Mesenchymal stem cell (in vitro differentiated cells and primary cell): ENCODE results near the gene NDUFA11.
"Not testable (repeated sequence)": the region's sequence is repeated elsewhere in the genome, so short reads cannot be mapped to it uniquely, and the experiment has no call there.

Source experiments
- DNase-seq: peaks from one replicate; pipeline ENCODE4 v3.0.0-alpha.2; 2013
- H2AFZ ChIP-seq: one replicate; pipeline ENCODE4 v1.6.1; 2013; ENCODE audit warnings: low read depth, mild to moderate bottlenecking, control low read depth, inconsistent platforms, low read length, moderate library complexity
- H2AK5ac ChIP-seq: 2 replicates; pipeline ENCODE4 v1.6.1; 2013; ENCODE audit warnings: low read length, moderate library complexity, mild to moderate bottlenecking, inconsistent platforms; ENCODE audit not compliant: severe bottlenecking
- H2BK120ac ChIP-seq: one replicate; pipeline ENCODE4 v1.6.1; 2013; ENCODE audit warnings: low read depth, mild to moderate bottlenecking, inconsistent platforms, low read length, moderate library complexity
- H2BK12ac ChIP-seq, 2 experiments: one replicate each; pipeline ENCODE4 v1.6.1; 2013; ENCODE audit warnings: inconsistent platforms in 2 of 2, low read length in 2 of 2, mild to moderate bottlenecking in 2 of 2, moderate library complexity in 2 of 2, control low read depth in 1 of 2
- H2BK15ac ChIP-seq: one replicate; pipeline ENCODE4 v1.6.1; 2013; ENCODE audit warnings: mild to moderate bottlenecking, low read depth, inconsistent platforms; ENCODE audit not compliant: poor library complexity, severe bottlenecking
- H2BK5ac ChIP-seq: 2 replicates; pipeline ENCODE4 v1.6.1; 2013; ENCODE audit warnings: low read depth, mild to moderate bottlenecking, low read length, control low read depth, inconsistent platforms; ENCODE audit not compliant: poor library complexity, severe bottlenecking
- H3K14ac ChIP-seq, 2 experiments: one replicate each; pipeline ENCODE4 v1.6.1; 2013; ENCODE audit warnings: inconsistent platforms in 2 of 2, low read length in 2 of 2, control low read depth in 1 of 2, mild to moderate bottlenecking in 1 of 2, moderate library complexity in 1 of 2
- H3K18ac ChIP-seq, 2 experiments: one replicate each; pipeline ENCODE4 v1.6.1; 2013; ENCODE audit warnings: inconsistent platforms in 2 of 2, low read length in 2 of 2, control low read depth in 1 of 2, low read depth in 1 of 2, mild to moderate bottlenecking in 1 of 2
- H3K23ac ChIP-seq, 2 experiments: one replicate each; pipeline ENCODE4 v1.6.1; 2013; ENCODE audit warnings: inconsistent platforms in 2 of 2, low read length in 2 of 2, mild to moderate bottlenecking in 2 of 2, moderate library complexity in 2 of 2, control low read depth in 1 of 2
- H3K27ac ChIP-seq: 2 replicates; pipeline ENCODE4 v1.5.1; 2013; ENCODE audit warnings: mild to moderate bottlenecking, moderate library complexity, low read length, control low read depth, inconsistent platforms; ENCODE audit not compliant: poor library complexity, severe bottlenecking
- H3K27me3 ChIP-seq, 2 experiments: 2 replicates each; pipeline versions ENCODE4 v1.6.1 to v1.7.0; 2013; ENCODE audit warnings: low read length in 2 of 2, mild to moderate bottlenecking in 2 of 2, moderate library complexity in 2 of 2, control low read depth in 1 of 2, inconsistent platforms in 1 of 2; ENCODE audit not compliant: control insufficient read depth in 1 of 2, insufficient read depth in 1 of 2
- H3K36me3 ChIP-seq, 2 experiments: 2 replicates each; pipeline versions ENCODE4 v1.6.1 to v1.7.0; 2013; ENCODE audit warnings: low read length in 2 of 2, control low read depth in 1 of 2, inconsistent platforms in 1 of 2, low read depth in 1 of 2, mild to moderate bottlenecking in 1 of 2; ENCODE audit not compliant: insufficient read depth in 2 of 2, control insufficient read depth in 1 of 2
- H3K4ac ChIP-seq, 2 experiments: one replicate each; pipeline ENCODE4 v1.6.1; 2013; ENCODE audit warnings: inconsistent platforms in 2 of 2, low read length in 2 of 2, mild to moderate bottlenecking in 2 of 2, moderate library complexity in 2 of 2, control low read depth in 1 of 2, low read depth in 1 of 2
- H3K4me1 ChIP-seq: 2 replicates; pipeline ENCODE4 v1.6.1; 2013; ENCODE audit warnings: low read depth, low read length, control low read depth; ENCODE audit not compliant: control insufficient read depth, insufficient read depth
- H3K4me2 ChIP-seq: 2 replicates; pipeline ENCODE4 v1.6.1; 2013; ENCODE audit warnings: low read length, mild to moderate bottlenecking, inconsistent platforms; ENCODE audit not compliant: poor library complexity, severe bottlenecking
- H3K4me3 ChIP-seq, 2 experiments: 2 replicates each; pipeline versions ENCODE4 v1.5.1 to v1.7.0; 2013; ENCODE audit warnings: low read length in 2 of 2, mild to moderate bottlenecking in 2 of 2, control low read depth in 1 of 2, low read depth in 1 of 2; ENCODE audit not compliant: insufficient read depth in 1 of 2
- H3K79me1 ChIP-seq: replicated peaks from 2 replicates; pipeline ENCODE4 v1.6.1; 2013; ENCODE audit warnings: mild to moderate bottlenecking, control low read depth, low read length, inconsistent platforms; ENCODE audit not compliant: poor library complexity, severe bottlenecking
- H3K9ac ChIP-seq: 2 replicates; pipeline ENCODE4 v1.7.0; 2013; ENCODE audit warnings: mild to moderate bottlenecking, low read length, moderate library complexity
- H3K9me3 ChIP-seq: 2 replicates; pipeline ENCODE4 v1.7.0; 2013; ENCODE audit warnings: mild to moderate bottlenecking, low read length; ENCODE audit not compliant: control insufficient read depth
- H4K8ac ChIP-seq: one replicate; pipeline ENCODE4 v1.6.1; 2013; ENCODE audit warnings: inconsistent platforms, mild to moderate bottlenecking, low read length, moderate library complexity
- H4K91ac ChIP-seq: one replicate; pipeline ENCODE4 v1.6.1; 2013; ENCODE audit warnings: mild to moderate bottlenecking, low read length, inconsistent platforms
- WGBS: methylation state at CpG from one replicate; pipeline ENCODE4 v1.1.7; 2013; ENCODE audit warnings: mixed read lengths; 5-methylcytosine and 5-hydroxymethylcytosine counted together

NDUFA11 gene

DNA sequence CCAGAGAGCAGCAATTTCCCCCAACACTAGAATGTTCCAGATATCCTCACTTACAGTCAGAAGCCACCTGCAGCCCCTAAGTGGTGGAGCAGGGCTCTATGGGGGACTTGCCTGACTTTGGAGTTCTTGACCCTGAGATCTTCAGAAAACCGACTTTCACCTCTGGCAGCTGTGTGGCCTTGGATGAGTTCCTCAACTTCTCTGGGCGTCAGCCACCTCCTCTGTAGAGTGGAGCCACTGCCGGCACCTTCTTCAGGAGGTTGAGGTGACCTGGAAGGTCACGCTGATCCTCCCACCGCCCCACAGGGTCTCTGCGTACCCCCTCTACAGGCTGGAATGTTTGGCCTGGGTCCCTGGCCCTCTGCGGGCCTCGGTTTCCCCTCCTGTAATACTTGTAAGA lies 26.2 kb downstream of the NDUFA11 start:
- no peak overlapping the region for H3K14ac ChIP-seq
- no peak overlapping the region for H3K18ac ChIP-seq
- H4K8ac ChIP-seq, result peak overlapping the region; percentile 2
- peak overlapping the region; percentile 6 for H2AK5ac ChIP-seq
- H3K9me3 ChIP-seq, result no peaks in the 10 kb centered on the region
- WGBS, result 91% methylated on average over 8 of the region's 8 CpGs
- H3K9ac ChIP-seq, result no peak overlapping the region
- DNase-seq, result no peak
- no peak overlapping the region for H4K91ac ChIP-seq
- H2BK120ac ChIP-seq, result no peak overlapping the region
- H3K79me1 ChIP-seq, result no peaks in the 10 kb centered on the region
- no peaks in the 10 kb centered on the region for H3K36me3 ChIP-seq
- H3K4ac ChIP-seq, result no peak overlapping the region
- no peak overlapping the region for H3K4me2 ChIP-seq
- no peak overlapping the region for H2BK5ac ChIP-seq
- H3K23ac ChIP-seq, result no peak overlapping the region
- no peak overlapping the region for H3K4me3 ChIP-seq
- peaks cover 0 to 22% of the 10 kb centered on the region in 2 experiments for H3K27me3 ChIP-seq
- H2BK15ac ChIP-seq, result peak overlapping the region; percentile 88
- peak overlapping the region in 1 of 2 experiments; percentile 18 for H2BK12ac ChIP-seq
- peaks cover 37% of the 10 kb centered on the region for H3K4me1 ChIP-seq
- no peak overlapping the region for H2AFZ ChIP-seq
- no peak overlapping the region for H3K27ac ChIP-seq

DNA sequence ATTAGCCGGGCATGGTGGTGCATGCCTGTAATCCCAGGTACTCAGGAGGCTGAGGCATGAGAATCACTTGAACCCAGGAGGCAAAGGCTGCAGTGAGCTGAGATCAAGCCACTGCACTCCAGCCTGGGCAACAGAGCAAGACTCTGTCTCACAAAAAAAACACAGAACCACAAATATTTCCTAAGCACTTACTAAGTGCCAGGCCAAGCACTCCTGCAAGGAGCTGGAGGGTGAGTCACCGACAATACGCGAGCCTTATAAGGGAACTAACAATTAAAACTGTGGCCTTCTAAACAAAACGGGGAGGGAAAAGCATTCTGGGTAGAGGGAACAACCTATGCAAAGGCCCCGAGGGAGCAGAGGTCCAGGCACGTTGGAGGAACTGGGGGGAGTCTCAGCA lies 29.1 kb downstream of the NDUFA11 start:
- H3K23ac ChIP-seq, H3K36me3 ChIP-seq, H3K79me1 ChIP-seq, H3K4me2 ChIP-seq, H3K4ac ChIP-seq, H3K9me3 ChIP-seq, H2BK120ac ChIP-seq, H2BK15ac ChIP-seq, H3K14ac ChIP-seq, H2AFZ ChIP-seq, H3K9ac ChIP-seq, H3K27ac ChIP-seq, H2AK5ac ChIP-seq, H4K8ac ChIP-seq, H2BK5ac ChIP-seq, H3K4me3 ChIP-seq: not testable (repeated sequence)
- DNase-seq, result peak; percentile 75
- Histone ChIP-seq H2BK12ac (peak overlapping the region in 1 of 2 experiments; percentile 35), H4K91ac (peak overlapping the region; percentile 23), H3K18ac (peak overlapping the region in 1 of 2 experiments; percentile 67), H3K27me3 (peaks cover 0 to 17% of the 10 kb centered on the region in 2 experiments), H3K4me1 (peaks cover 17% of the 10 kb centered on the region)
- 24% methylated on average over 7 of the region's 7 CpGs for WGBS

DNA sequence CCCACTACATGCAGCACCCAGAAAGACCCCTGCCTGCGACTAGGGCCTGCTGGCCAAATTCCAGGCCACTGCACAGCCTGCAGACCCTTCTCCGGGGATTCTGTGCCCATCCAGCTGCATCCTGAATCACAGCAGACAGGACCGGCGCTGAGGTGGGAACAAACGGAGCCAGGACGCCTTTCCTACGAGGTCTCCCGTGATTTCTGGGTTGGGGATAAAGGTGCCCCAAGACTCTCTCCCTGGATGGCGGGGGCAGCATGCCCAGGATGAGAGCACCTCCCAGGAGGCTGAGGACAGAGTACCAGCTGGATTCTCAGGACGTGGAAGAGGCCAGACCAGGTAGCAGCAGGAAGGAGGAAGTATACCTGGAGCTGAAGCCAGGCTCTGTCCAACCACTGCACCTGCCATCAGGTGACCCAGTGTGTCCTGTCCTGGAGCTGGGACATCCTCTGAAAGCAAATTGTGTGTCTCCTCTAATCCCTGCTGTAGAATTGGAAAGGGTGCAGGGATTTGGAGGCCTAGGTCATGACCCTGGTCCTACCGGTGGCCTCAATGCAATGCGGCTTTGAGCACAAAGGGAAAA lies 29.9 kb downstream of the NDUFA11 start:
- peak overlapping the region in 1 of 2 experiments; percentile 20 for H3K4ac ChIP-seq
- no peak overlapping the region for H4K8ac ChIP-seq
- H2AK5ac ChIP-seq, result no peak overlapping the region
- H3K4me3 ChIP-seq, result no peak overlapping the region
- no peaks in the 10 kb centered on the region for H3K9me3 ChIP-seq
- H3K36me3 ChIP-seq, result no peaks in the 10 kb centered on the region
- peaks cover 12% of the 10 kb centered on the region for H3K4me1 ChIP-seq
- 93% methylated on average over 12 of the region's 12 CpGs for WGBS
- no peak overlapping the region for H3K23ac ChIP-seq
- no peak overlapping the region for H3K4me2 ChIP-seq
- no peak overlapping the region for H2AFZ ChIP-seq
- H3K14ac ChIP-seq, result peak overlapping the region in 1 of 2 experiments; percentile 3
- H2BK120ac ChIP-seq, result no peak overlapping the region
- H2BK5ac ChIP-seq, result no peak overlapping the region
- peak overlapping the region in 1 of 2 experiments; percentile 25 for H3K18ac ChIP-seq
- no peak overlapping the region for H3K27ac ChIP-seq
- peak overlapping the region in 1 of 2 experiments; percentile 31 for H2BK12ac ChIP-seq
- no peak for DNase-seq
- H4K91ac ChIP-seq, result no peak overlapping the region
- no peak overlapping the region for H3K9ac ChIP-seq
- H2BK15ac ChIP-seq, result no peak overlapping the region
- peaks cover 0 to 10% of the 10 kb centered on the region in 2 experiments for H3K27me3 ChIP-seq
- no peaks in the 10 kb centered on the region for H3K79me1 ChIP-seq

DNA sequence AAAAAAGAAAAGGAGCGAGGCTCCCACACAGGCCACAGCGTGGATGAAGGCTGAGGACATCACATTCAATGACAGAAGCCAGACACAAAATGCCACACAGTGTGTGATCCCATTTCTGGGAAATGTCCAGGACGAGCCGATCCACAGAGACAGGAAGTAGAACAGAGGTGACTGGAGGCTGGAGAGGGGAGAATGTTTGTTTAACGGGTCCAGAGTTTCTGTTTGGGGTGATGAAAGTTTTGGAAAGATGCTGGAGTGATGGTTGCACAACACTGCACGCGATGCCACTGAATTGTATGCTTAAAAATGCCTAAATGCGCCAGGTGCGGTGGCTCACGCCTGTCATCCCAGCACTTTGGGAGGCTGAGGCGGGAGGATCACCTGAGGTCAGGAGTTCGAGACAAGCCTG lies 32.6 kb downstream of the NDUFA11 start:
- H2AK5ac ChIP-seq, result no peak overlapping the region
- no peak overlapping the region for H2BK12ac ChIP-seq
- no peak overlapping the region for H3K23ac ChIP-seq
- H3K27ac ChIP-seq, result no peak overlapping the region
- peak; percentile 76 for DNase-seq
- peaks cover 3% of the 10 kb centered on the region for H3K4me1 ChIP-seq
- WGBS, result 55% methylated on average over 12 of the region's 12 CpGs
- no peak overlapping the region for H3K18ac ChIP-seq
- no peaks in the 10 kb centered on the region for H3K79me1 ChIP-seq
- H2AFZ ChIP-seq, result peak overlapping the region; percentile 51
- H3K14ac ChIP-seq, result no peak overlapping the region
- no peak overlapping the region for H4K8ac ChIP-seq
- H3K36me3 ChIP-seq, result no peaks in the 10 kb centered on the region
- no peak overlapping the region for H2BK120ac ChIP-seq
- no peak overlapping the region for H2BK5ac ChIP-seq
- H3K4ac ChIP-seq, result no peak overlapping the region
- no peak overlapping the region for H4K91ac ChIP-seq
- H3K4me2 ChIP-seq, result no peak overlapping the region
- H2BK15ac ChIP-seq, result no peak overlapping the region
- no peaks in the 10 kb centered on the region for H3K9me3 ChIP-seq
- peaks cover 0 to 7% of the 10 kb centered on the region in 2 experiments for H3K27me3 ChIP-seq
- no peak overlapping the region for H3K9ac ChIP-seq
- H3K4me3 ChIP-seq, result no peak overlapping the region
